Activated naive CD8-positive, alpha-beta T cell (primary cell): ENCODE results near the gene HOXD11.

Experiments used
- H3K27ac Mint-ChIP-seq: one replicate; pipeline ENCODE4 v1.8.0; 2021; ENCODE audit warnings: mixed read lengths
- H3K27me3 Mint-ChIP-seq: one replicate; pipeline ENCODE4 v1.8.0; 2021; ENCODE audit warnings: mixed read lengths
- H3K36me3 Mint-ChIP-seq: one replicate; pipeline ENCODE4 v1.8.0; 2021; ENCODE audit warnings: mixed read lengths
- H3K4me1 Mint-ChIP-seq: one replicate; pipeline ENCODE4 v1.8.0; 2021; ENCODE audit warnings: low read depth, mixed read lengths
- H3K4me3 Mint-ChIP-seq: one replicate; pipeline ENCODE4 v1.8.0; 2021; ENCODE audit warnings: mild to moderate bottlenecking, mixed read lengths
- H3K9me3 Mint-ChIP-seq: one replicate; pipeline ENCODE4 v1.8.0; 2021; ENCODE audit warnings: low read depth, mixed read lengths

The HOXD11 gene

DNA sequence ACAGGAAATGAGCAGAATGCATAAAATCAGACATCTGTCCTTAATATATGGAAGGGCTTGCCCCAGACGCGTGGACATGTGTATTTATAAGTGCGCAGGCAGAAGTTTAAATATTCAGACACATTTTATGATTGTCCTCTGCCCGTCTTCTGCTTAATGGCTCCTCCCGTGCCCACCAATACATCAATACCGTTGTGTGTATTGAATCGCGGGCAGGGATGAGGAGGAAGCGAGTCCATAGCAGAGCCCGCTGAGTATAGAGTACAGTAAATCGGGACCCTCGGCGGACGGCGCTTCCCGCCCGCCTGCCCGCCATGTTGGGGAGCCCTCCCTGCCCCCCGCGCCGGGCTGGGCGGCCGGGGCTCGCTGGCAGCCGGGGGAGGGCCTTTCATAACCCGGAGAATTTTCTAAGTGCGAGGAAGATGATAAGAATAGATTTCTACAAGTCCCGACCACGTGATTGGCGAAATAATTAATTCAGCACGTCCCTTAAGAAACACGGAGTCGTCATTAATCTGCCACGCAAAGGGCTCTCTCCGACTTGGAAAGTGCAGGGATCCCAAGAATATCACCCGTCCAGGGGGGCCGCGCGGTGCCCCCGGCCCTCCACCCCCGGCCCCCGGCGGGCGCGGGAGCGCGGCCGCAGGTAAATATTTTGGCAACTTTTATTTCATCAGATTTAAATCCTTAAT lies 49.9 kb downstream of the HOXD11 start, which contains the start of gene HOXD3:
HOXD3 (plus strand) TSS at position 501 of the 692 bp plus-strand sequence. CDS start 11,808 bp downstream, outside the sequence.
- peaks cover 40% of the 10 kb centered on the region for H3K27me3 Mint-ChIP-seq
- no peak within 1 kb of the TSS for H3K27ac Mint-ChIP-seq
- no peaks in the 10 kb centered on the region for H3K36me3 Mint-ChIP-seq
- peak within 1 kb of the TSS; percentile 70 for H3K4me3 Mint-ChIP-seq
- H3K4me1 Mint-ChIP-seq, result peaks cover 28% of the 10 kb centered on the region
- no peaks in the 10 kb centered on the region for H3K9me3 Mint-ChIP-seq

DNA sequence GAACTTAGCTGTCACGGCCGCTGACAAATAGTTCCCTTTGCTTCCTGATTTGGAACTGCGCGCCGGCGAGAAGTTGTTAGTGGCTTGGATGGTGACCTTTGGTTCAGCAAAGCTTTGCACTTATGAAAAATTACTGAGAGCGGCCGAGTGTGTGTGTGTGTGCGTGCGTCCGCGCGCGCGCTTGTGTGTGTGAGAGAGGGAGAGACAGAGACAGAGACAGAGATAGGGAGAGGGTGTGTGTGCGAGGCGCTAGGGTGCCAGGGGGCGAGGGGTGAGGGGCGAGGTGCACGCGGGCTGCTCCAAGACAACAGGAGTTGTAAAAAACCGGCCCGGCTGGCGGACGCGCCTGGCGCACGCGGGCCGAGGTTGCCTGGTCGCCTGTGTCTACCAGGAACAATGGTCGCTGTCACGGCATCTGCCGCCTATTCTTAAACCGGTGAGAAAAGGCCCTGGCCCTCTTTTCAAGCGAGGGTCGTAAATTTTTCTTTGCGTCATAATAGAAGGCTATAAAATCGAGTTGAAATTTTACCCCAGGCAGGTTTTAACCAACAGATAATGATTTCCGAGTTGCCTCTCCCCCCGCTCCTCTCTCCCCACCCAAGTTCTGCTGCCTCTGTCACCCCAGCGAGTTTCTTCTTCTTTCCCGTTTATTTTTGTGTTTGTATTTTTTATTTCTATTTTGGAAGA lies 50.6 kb downstream of the HOXD11 start:
- Mint-ChIP-seq H3K27ac (no peak overlapping the region), H3K36me3 (no peaks in the 10 kb centered on the region), H3K4me3 (peak overlapping the region; percentile 70), H3K9me3 (no peaks in the 10 kb centered on the region), H3K4me1 (peaks cover 26% of the 10 kb centered on the region), H3K27me3 (peaks cover 43% of the 10 kb centered on the region)

DNA sequence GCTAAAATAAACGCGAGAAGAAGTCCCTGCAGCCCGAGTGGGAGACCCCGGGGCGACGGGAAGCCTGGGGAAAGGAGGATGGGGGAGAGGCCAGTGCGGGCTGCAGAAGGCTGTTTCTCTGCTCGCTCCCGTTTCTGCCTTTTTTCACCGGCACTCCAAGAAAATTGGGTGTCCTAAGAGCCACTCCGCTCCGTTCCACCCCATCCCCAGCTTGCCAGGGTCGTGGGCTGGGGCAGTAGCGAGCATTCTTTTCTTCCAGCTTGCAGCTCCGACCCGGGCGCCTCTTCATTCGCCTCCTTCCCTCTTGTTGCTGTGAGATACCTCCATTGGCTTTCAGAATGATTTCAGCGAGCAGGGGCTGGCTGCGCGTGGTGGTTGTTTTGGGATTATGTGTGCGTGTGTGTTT lies 51.1 kb downstream of the HOXD11 start:
- Mint-ChIP-seq H3K27me3 (peaks cover 44% of the 10 kb centered on the region), H3K27ac (no peak overlapping the region), H3K4me1 (peaks cover 24% of the 10 kb centered on the region), H3K4me3 (peak overlapping the region; percentile 70), H3K36me3 (no peaks in the 10 kb centered on the region), H3K9me3 (no peaks in the 10 kb centered on the region)

DNA sequence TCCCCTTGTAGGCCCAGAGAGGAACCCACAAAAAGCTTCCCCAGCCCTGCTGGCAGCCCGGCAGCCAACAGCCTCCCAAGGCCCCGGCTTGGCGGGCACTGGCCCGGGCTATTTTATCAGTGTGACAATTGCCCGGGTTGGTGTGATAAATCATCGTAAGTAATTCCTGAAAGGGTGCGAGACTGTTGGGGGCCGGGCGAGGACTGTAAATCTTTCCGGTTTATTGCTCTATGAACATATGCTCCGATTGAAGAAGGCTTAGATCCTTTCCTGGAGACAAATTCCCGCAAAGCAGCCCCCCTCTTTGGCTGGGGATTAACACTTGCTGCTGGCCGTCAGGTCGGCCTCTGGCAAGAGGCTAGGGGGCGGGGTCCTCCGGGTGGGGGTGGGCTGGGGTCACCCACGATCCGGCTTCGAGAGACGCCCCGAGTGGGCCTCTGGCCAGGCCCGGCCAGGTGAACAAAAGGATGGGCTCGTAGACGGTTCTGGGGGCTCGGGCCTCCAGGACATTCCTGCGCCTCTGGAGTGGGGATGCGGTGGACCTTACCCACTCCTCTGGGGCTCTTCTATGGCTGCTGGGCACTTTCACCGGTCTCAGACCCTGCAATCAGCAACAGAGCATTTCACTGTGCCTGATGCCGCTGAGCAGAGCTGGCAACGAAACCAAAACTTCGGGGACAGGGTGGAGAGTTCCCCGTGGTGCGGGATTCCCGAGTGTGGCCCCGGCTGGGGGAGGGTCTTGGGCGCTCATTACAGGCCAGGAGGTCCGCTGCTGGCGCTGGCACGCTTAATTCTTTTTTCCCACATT lies 52.0 kb downstream of the HOXD11 start:
- Mint-ChIP-seq H3K27me3 (peaks cover 50% of the 10 kb centered on the region), H3K27ac (no peak overlapping the region), H3K9me3 (peaks cover 4% of the 10 kb centered on the region), H3K36me3 (no peaks in the 10 kb centered on the region), H3K4me1 (peaks cover 27% of the 10 kb centered on the region), H3K4me3 (peak overlapping the region; percentile 30)
